ENCODE results near the gene CTSE. TPM values are rescaled to one million over a fixed set of nuclear protein-coding genes. Genes with fewer than 3 reads are reported as not detected.
"Not testable (repeated sequence)": the region's sequence is repeated elsewhere in the genome, so short reads cannot be mapped to it uniquely, and the experiment has no call there.

The CTSE gene
- not detected for total RNA-seq
- polyA plus RNA-seq: not detected

GRCh38 chr1:206023695-206024094 is at the start of gene CTSE:
Gene CTSE (minus strand): TSS chr1:206023895. CDS start chr1:206023791, 104 bp downstream.
- peak within 1 kb of the TSS in 2 of 3 donors; percentile 16 to 32 for H3K27ac Mint-ChIP-seq
- peaks cover 11% of the 10 kb centered on the region for H3K27me3 ChIP-seq (ENCODE audit: control insufficient read depth, insufficient read depth, low read length)
- DNase-seq: no peak
- no peaks in the 10 kb centered on the region for H3K4me1 ChIP-seq (ENCODE audit: control insufficient read depth, insufficient read depth, low read length, poor library complexity, severe bottlenecking)
- no peaks in the 10 kb centered on the region for H3K9me3 ChIP-seq (ENCODE audit: control insufficient read depth in 2 of 2, low read length in 2 of 2)
- no peaks in the 10 kb centered on the region for H3K4me1 Mint-ChIP-seq
- no peak within 1 kb of the TSS for H3K27ac ChIP-seq (ENCODE audit: insufficient read depth, low read length, poor library complexity, severe bottlenecking)
- no peak within 1 kb of the TSS for H3K4me3 Mint-ChIP-seq
- H3K36me3 Mint-ChIP-seq: no peaks in the 10 kb centered on the region
- peaks cover 47% of the 10 kb centered on the region for H3K27me3 Mint-ChIP-seq
- H3K4me3 ChIP-seq (ENCODE audit: low read depth, low read length): no peak within 1 kb of the TSS
- no peaks in the 10 kb centered on the region for H3K36me3 ChIP-seq (ENCODE audit: control insufficient read depth, insufficient read depth, low read length)
- ATAC-seq (ENCODE audit: low read depth in 2 of 2): no peak
- H3K9me3 Mint-ChIP-seq: peaks cover 0 to 2% (median 0%) of the 10 kb centered on the region in 7 donors

DNA sequence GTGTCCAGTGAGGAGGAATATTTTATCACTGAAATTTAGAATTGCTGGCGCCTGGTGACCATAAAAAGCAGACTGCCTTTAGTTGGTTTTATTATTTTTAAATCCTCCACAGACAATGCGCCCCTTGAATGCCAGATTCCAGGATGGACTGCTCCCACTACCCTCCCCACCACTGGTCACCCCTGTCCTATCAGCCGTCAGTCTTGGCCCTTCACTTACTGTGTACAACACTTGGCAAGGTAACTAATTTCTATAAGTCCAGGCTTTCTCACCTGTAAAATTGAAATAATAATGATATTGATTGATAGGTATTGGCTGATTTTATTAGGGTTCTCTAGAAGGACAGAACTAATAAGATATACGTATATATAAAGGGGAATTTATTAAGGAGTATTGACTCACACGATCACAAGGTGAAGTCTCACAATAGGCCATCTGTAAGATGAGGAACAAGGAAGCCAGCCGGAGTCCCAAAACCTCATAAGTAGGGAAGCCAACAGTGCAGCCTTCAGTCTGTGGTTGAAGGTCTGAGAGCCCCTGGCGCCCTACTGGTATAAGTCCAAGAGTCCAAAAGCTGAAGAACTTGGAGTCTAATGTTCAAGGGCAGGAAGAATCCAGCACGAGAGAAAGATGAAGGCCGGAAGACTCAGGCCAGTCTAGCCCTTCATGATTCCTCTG is 47.1 kb upstream of the CTSE start:
- Mint-ChIP-seq H3K27me3 (no peaks in the 10 kb centered on the region), H3K4me1 (peaks cover 5 to 18% (median 11%) of the 10 kb centered on the region in 4 donors), H3K27ac (no peak overlapping the region), H3K36me3 (no peaks in the 10 kb centered on the region), H3K9me3 (peaks cover 0 to 2% (median 0%) of the 10 kb centered on the region in 7 donors), H3K4me3 (no peak overlapping the region)
- ATAC-seq (ENCODE audit: low read depth in 2 of 2) (no peak), DNase-seq (no peak)
- Histone ChIP-seq H3K27me3 (ENCODE audit: control insufficient read depth, insufficient read depth, low read length) (peaks cover under 1% of the 10 kb centered on the region), H3K27ac (ENCODE audit: insufficient read depth, low read length, poor library complexity, severe bottlenecking) (no peak overlapping the region), H3K9me3 (ENCODE audit: control insufficient read depth in 2 of 2, low read length in 2 of 2) (no peaks in the 10 kb centered on the region), H3K36me3 (ENCODE audit: control insufficient read depth, insufficient read depth, low read length) (no peaks in the 10 kb centered on the region), H3K4me1 (ENCODE audit: control insufficient read depth, insufficient read depth, low read length, poor library complexity, severe bottlenecking) (peaks cover 5% of the 10 kb centered on the region), H3K4me3 (ENCODE audit: low read depth, low read length) (no peak overlapping the region)

GRCh38 chr1:206068314-206068713 is 44.6 kb upstream of the CTSE start:
- Histone ChIP-seq H3K27ac (ENCODE audit: insufficient read depth, low read length, poor library complexity, severe bottlenecking) (no peak overlapping the region), H3K9me3 (ENCODE audit: control insufficient read depth in 2 of 2, low read length in 2 of 2) (no peaks in the 10 kb centered on the region), H3K4me1 (ENCODE audit: control insufficient read depth, insufficient read depth, low read length, poor library complexity, severe bottlenecking) (peaks cover 5% of the 10 kb centered on the region), H3K36me3 (ENCODE audit: control insufficient read depth, insufficient read depth, low read length) (no peaks in the 10 kb centered on the region), H3K4me3 (ENCODE audit: low read depth, low read length) (no peak overlapping the region), H3K27me3 (ENCODE audit: control insufficient read depth, insufficient read depth, low read length) (no peaks in the 10 kb centered on the region)
- Mint-ChIP-seq H3K4me3 (no peak overlapping the region), H3K4me1 (peaks cover 5 to 23% (median 11%) of the 10 kb centered on the region in 4 donors), H3K27me3 (no peaks in the 10 kb centered on the region), H3K27ac (no peak overlapping the region), H3K9me3 (peaks cover 0 to 2% (median 0%) of the 10 kb centered on the region in 7 donors), H3K36me3 (no peaks in the 10 kb centered on the region)
- DNase-seq: no peak
- no peak for ATAC-seq (ENCODE audit: low read depth in 2 of 2)

DNA sequence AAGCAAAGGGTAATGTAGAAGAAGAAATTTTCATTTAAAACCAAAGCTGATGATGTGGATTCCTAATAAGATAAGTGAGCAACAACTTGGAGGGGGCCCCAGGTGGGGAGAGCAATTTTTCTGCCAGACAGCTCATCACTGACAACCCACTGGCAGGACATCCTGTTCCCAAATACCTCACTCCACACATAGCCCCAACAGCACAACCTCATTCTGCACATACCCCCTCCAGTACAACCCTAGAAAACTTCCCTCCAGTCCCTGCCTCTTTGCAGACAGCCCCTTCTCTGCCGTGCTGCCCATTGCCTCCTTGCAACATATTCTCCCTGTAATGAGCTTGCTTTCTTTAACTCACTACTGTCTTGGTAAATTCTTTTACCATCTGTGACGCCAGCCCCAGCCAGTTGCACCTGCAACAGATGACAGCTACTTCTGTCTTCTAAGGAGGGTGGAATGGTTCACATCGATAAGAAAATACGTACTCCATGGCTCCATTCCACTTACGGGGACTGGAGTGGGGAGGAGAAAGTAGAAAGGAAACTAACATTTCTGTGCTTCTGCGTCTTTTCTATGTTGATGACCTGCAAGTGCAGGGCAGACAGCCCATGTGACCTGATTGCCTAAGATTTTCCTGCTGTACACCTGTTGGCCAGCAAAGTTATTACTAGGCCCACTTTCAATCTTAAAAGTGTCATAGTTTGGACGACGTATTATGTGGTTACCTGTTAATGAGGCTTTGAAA is 44.0 kb upstream of the CTSE start:
- Mint-ChIP-seq H3K4me1 (peaks cover 5 to 23% (median 11%) of the 10 kb centered on the region in 4 donors), H3K27ac (peak overlapping the region in 2 of 3 donors; percentile 5 to 24)
- H3K4me1 ChIP-seq (ENCODE audit: control insufficient read depth, insufficient read depth, low read length, poor library complexity, severe bottlenecking): peaks cover 5% of the 10 kb centered on the region

DNA sequence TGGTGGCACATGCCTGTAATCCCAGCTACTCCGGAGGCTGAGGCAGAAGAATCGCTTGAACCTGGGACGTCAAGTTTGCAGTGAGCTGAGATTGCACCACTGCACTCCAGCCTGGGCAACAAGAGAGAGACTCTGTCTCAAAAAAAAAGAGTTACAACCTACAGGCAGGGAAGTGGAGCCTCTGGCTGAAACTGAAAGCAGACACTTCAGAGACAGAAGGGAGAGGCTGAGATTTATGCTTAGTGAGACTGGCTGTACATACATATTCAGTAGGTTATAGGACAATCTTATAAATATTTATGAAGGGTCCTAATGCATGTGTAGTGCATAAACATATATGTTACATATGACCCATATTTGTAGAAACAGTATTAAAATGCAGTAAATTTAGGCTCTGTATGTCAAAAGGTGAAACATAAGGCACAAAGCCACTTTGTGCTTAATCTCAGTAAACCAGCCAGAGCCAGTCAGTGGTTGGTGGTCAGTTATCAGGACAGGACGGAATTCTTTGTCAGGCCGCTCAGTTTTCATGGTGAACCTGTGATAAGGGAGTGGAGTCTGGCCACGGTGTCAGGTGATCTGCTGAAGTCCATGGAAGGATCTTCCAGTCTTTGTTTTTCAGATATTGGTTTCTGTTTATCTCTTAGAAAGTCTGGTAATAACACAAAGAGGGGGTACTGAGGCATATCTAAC is 42.9 kb upstream of the CTSE start:
- H3K9me3 ChIP-seq (ENCODE audit: control insufficient read depth in 2 of 2, low read length in 2 of 2): no peaks in the 10 kb centered on the region
- H3K4me1 ChIP-seq (ENCODE audit: control insufficient read depth, insufficient read depth, low read length, poor library complexity, severe bottlenecking): peaks cover 5% of the 10 kb centered on the region
- no peak overlapping the region for H3K27ac ChIP-seq (ENCODE audit: insufficient read depth, low read length, poor library complexity, severe bottlenecking)
- DNase-seq (peak in 1 of 3 donors; percentile 71), ATAC-seq (ENCODE audit: low read depth in 2 of 2) (peak; percentile 65 to 70)
- Mint-ChIP-seq H3K27ac (no peak overlapping the region), H3K9me3 (peaks cover 0 to 4% (median 0%) of the 10 kb centered on the region in 7 donors), H3K36me3 (no peaks in the 10 kb centered on the region), H3K27me3 (no peaks in the 10 kb centered on the region), H3K4me3 (no peak overlapping the region), H3K4me1 (peaks cover 5 to 23% (median 11%) of the 10 kb centered on the region in 4 donors)
- H3K4me3 ChIP-seq (ENCODE audit: low read depth, low read length): no peak overlapping the region
- H3K27me3 ChIP-seq (ENCODE audit: control insufficient read depth, insufficient read depth, low read length): no peaks in the 10 kb centered on the region
- no peaks in the 10 kb centered on the region for H3K36me3 ChIP-seq (ENCODE audit: control insufficient read depth, insufficient read depth, low read length)

More for the DNA sequence above, 44.0 kb upstream of the CTSE start:
- DNase-seq (peak in 1 of 3 donors; percentile 12), ATAC-seq (ENCODE audit: low read depth in 2 of 2) (peak in 1 of 2 donors; percentile 12)
- Mint-ChIP-seq H3K4me3 (peak overlapping the region in 1 of 4 donors; percentile 26), H3K9me3 (peaks cover 0 to 3% (median 0%) of the 10 kb centered on the region in 7 donors), H3K36me3 (no peaks in the 10 kb centered on the region), H3K27me3 (no peaks in the 10 kb centered on the region)
- no peak overlapping the region for H3K27ac ChIP-seq (ENCODE audit: insufficient read depth, low read length, poor library complexity, severe bottlenecking)
- no peaks in the 10 kb centered on the region for H3K27me3 ChIP-seq (ENCODE audit: control insufficient read depth, insufficient read depth, low read length)
- H3K36me3 ChIP-seq (ENCODE audit: control insufficient read depth, insufficient read depth, low read length): no peaks in the 10 kb centered on the region
- H3K4me3 ChIP-seq (ENCODE audit: low read depth, low read length): no peak overlapping the region
- no peaks in the 10 kb centered on the region for H3K9me3 ChIP-seq (ENCODE audit: control insufficient read depth in 2 of 2, low read length in 2 of 2)

DNA sequence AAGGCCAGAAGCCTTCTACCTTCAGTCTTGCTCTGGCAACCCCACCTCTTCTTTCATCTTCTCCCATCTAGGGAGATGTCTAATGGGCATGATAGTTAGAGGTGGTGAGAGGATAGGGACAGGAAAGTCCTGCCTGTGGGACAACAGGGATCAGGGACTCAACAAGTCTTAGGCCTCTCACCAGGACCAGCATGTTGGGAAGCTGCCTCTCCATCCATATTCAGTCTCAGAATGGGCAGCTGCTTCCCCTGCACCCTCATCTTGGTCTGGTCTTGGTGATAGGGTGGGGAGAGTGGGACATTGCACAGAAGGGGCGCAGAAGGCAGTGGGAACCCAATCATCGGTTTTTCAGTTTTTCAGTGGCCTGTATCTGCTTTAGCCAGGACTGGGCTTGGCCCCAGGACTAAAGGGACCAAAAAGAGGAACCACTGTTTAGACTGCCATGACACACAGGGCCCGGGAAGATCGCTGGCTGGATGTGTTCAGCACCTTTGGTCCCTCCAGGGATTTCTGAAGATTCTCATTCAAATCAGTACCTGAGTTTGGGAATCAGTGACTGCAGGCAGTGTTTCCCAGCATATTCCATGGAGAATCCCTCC is 42.0 kb upstream of the CTSE start:
- Histone ChIP-seq H3K4me3 (ENCODE audit: low read depth, low read length) (no peak overlapping the region), H3K36me3 (ENCODE audit: control insufficient read depth, insufficient read depth, low read length) (no peaks in the 10 kb centered on the region), H3K4me1 (ENCODE audit: control insufficient read depth, insufficient read depth, low read length, poor library complexity, severe bottlenecking) (peaks cover 5% of the 10 kb centered on the region), H3K27me3 (ENCODE audit: control insufficient read depth, insufficient read depth, low read length) (no peaks in the 10 kb centered on the region), H3K9me3 (ENCODE audit: control insufficient read depth in 2 of 2, low read length in 2 of 2) (no peaks in the 10 kb centered on the region), H3K27ac (ENCODE audit: insufficient read depth, low read length, poor library complexity, severe bottlenecking) (no peak overlapping the region)
- ATAC-seq (ENCODE audit: low read depth in 2 of 2): no peak
- Mint-ChIP-seq H3K27ac (no peak overlapping the region), H3K4me1 (peaks cover 5 to 23% (median 11%) of the 10 kb centered on the region in 4 donors), H3K36me3 (no peaks in the 10 kb centered on the region), H3K9me3 (peaks cover 0 to 4% (median 0%) of the 10 kb centered on the region in 7 donors), H3K27me3 (no peaks in the 10 kb centered on the region), H3K4me3 (no peak overlapping the region)
- DNase-seq: no peak

GRCh38 chr1:206064501-206064900 is 40.8 kb upstream of the CTSE start:
- not testable (repeated sequence) for H3K27me3 Mint-ChIP-seq; H3K9me3 Mint-ChIP-seq; H3K27ac Mint-ChIP-seq; H3K36me3 Mint-ChIP-seq; H3K4me1 ChIP-seq (ENCODE audit: control insufficient read depth, insufficient read depth, low read length, poor library complexity, severe bottlenecking); H3K4me3 Mint-ChIP-seq; H3K27ac ChIP-seq (ENCODE audit: insufficient read depth, low read length, poor library complexity, severe bottlenecking); H3K27me3 ChIP-seq (ENCODE audit: control insufficient read depth, insufficient read depth, low read length); H3K4me3 ChIP-seq (ENCODE audit: low read depth, low read length); ATAC-seq (ENCODE audit: low read depth in 2 of 2); DNase-seq; H3K9me3 ChIP-seq (ENCODE audit: control insufficient read depth in 2 of 2, low read length in 2 of 2); H3K36me3 ChIP-seq (ENCODE audit: control insufficient read depth, insufficient read depth, low read length)
- H3K4me1 Mint-ChIP-seq: peaks cover 5 to 23% (median 11%) of the 10 kb centered on the region in 4 donors

Measured in CD4-positive, CD25-positive, alpha-beta regulatory T cell (primary cell).